Natural killer cell (primary cell): ENCODE results near the gene AASDHPPT. TPM values are rescaled to one million over a fixed set of nuclear protein-coding genes. Genes with fewer than 3 reads are reported as not detected.

Experiments used
- ATAC-seq, 3 donors: fragments of 150-1000 bp in 2 of 3; fragments of 200-7000 bp in 1 of 3; cut with Tn5 transposase; 1 replicate in 1 of 3; 2 replicates in 2 of 3; pipeline ENCODE4 v1.10.0; 2021; ENCODE audit warnings: mild to moderate bottlenecking in 2 of 3, moderate library complexity in 2 of 3
- DNase-seq, 2 donors: peaks; one replicate each; pipeline versions ENCODE4 v3.0.0 to v3.0.0-alpha.2; 2013 to 2021; ENCODE audit warnings: mixed read lengths in 1 of 2
- H3K27ac ChIP-seq: one replicate; pipeline ENCODE4 v1.5.1; 2013; ENCODE audit warnings: mild to moderate bottlenecking, low read length
- H3K27me3 ChIP-seq: one replicate; pipeline ENCODE4 v1.6.1; 2013; ENCODE audit warnings: low read length; ENCODE audit not compliant: control insufficient read depth, insufficient read depth
- H3K36me3 ChIP-seq: one replicate; pipeline ENCODE4 v1.6.1; 2013; ENCODE audit warnings: low read length; ENCODE audit not compliant: control insufficient read depth, insufficient read depth
- H3K4me1 ChIP-seq: one replicate; pipeline ENCODE4 v1.6.1; 2013; ENCODE audit warnings: low read length; ENCODE audit not compliant: control insufficient read depth, insufficient read depth
- H3K4me3 ChIP-seq: one replicate; pipeline ENCODE4 v1.5.1; 2013; ENCODE audit warnings: low read length
- H3K9me3 ChIP-seq: one replicate; pipeline ENCODE4 v1.6.1; 2013; ENCODE audit warnings: low read length; ENCODE audit not compliant: control insufficient read depth, insufficient read depth
- H3K27ac Mint-ChIP-seq, 2 donors: one replicate each; pipeline ENCODE4 v1.8.0; 2022; ENCODE audit warnings: mild to moderate bottlenecking in 2 of 2, mixed read lengths in 2 of 2, moderate library complexity in 1 of 2
- H3K27me3 Mint-ChIP-seq, 2 donors: one replicate each; pipeline ENCODE4 v1.8.0; 2022; ENCODE audit warnings: low read depth in 2 of 2, mixed read lengths in 2 of 2
- H3K36me3 Mint-ChIP-seq: one replicate; pipeline ENCODE4 v1.8.0; 2022; ENCODE audit warnings: mixed read lengths
- H3K4me1 Mint-ChIP-seq, 2 donors: one replicate each; pipeline ENCODE4 v1.8.0; 2022; ENCODE audit warnings: mixed read lengths in 2 of 2
- H3K4me3 Mint-ChIP-seq: one replicate; pipeline ENCODE4 v1.8.0; 2022; ENCODE audit warnings: mild to moderate bottlenecking, moderate library complexity, mixed read lengths
- H3K9me3 Mint-ChIP-seq, 2 donors: one replicate each; pipeline ENCODE4 v1.8.0; 2022; ENCODE audit warnings: mixed read lengths in 2 of 2
- CTCF ChIP-seq: fragments of 200-600 bp; IDR thresholded peaks from one replicate; pipeline ENCODE4 v1.8.0; 2022; ENCODE audit warnings: antibody characterized with exemption
- WGBS: methylation state at CpG from one replicate; pipeline ENCODE4 v1.1.7; 2013; ENCODE audit warnings: missing lambda C conversion rate; ENCODE audit not compliant: insufficient coverage; 5-methylcytosine and 5-hydroxymethylcytosine counted together
- intact Hi-C: fragments of 100-400 bp; cut with micrococcal nuclease; formaldehyde crosslinking; loops from one replicate; pipeline ENCODE4 v1.14.2; 2022
- total RNA-seq, 4 donors: library from RNA; stranded (reverse); fragments of 120-200 nt in 1 of 4; gene quantifications; one replicate each; pipeline versions ENCODE4 v1.2.3 to v1.2.4, GENCODE V29; 2013 to 2022

The AASDHPPT gene
- total RNA-seq, 3 donors from 2014 or later (not counting 1 experiment from before 2014, with no cell fraction given) = 18.7 to 30.6 (median 23.9) TPM

DNA sequence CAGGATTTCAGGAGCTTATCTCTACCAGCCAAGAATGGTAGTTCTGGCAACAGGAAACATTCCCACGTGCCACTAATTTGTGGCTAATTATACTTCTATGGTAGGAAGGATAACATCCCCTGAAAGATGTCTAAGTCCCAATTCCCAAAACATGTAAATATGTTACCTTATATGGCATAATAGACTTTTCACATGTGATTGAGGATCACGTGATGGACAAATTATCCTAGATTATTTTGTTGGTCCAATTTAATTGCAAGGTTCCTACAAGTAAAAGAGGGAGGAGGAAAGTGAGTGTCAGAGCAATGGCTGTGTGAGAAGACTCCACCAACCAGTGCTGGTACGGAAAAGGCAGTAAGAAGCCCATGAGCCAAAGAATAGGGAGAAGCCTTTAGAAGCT lies 45.5 kb upstream of the AASDHPPT start:
- no peaks in the 10 kb centered on the region for H3K36me3 Mint-ChIP-seq
- H3K4me3 ChIP-seq = no peak overlapping the region
- H3K27ac Mint-ChIP-seq = no peak overlapping the region
- peaks cover 29 to 52% of the 10 kb centered on the region in 2 donors for H3K27me3 Mint-ChIP-seq
- no peak overlapping the region for H3K4me3 Mint-ChIP-seq
- H3K27ac ChIP-seq = no peak overlapping the region
- no peaks in the 10 kb centered on the region for H3K9me3 ChIP-seq
- H3K4me1 ChIP-seq = no peaks in the 10 kb centered on the region
- no peaks in the 10 kb centered on the region for H3K36me3 ChIP-seq
- WGBS = 91% methylated on average over 2 of the region's 3 CpGs
- no peaks in the 10 kb centered on the region for H3K9me3 Mint-ChIP-seq
- intact Hi-C loops = no loop called here
- no peaks in the 10 kb centered on the region for H3K4me1 Mint-ChIP-seq
- DNase-seq (no peak), ATAC-seq (no peak)
- H3K27me3 ChIP-seq = peaks cover 6% of the 10 kb centered on the region
- TF ChIP-seq CTCF = no peak

- Histone ChIP-seq H3K36me3 (no peaks in the 10 kb centered on the region), H3K27ac (no peak overlapping the region), H3K27me3 (peaks cover 6% of the 10 kb centered on the region), H3K4me1 (no peaks in the 10 kb centered on the region), H3K4me3 (no peak overlapping the region), H3K9me3 (no peaks in the 10 kb centered on the region)
- H3K4me3 Mint-ChIP-seq = no peak overlapping the region
- TF ChIP-seq CTCF = no peak
- H3K9me3 Mint-ChIP-seq = no peaks in the 10 kb centered on the region
- intact Hi-C loops = no loop called here
- peaks cover 29 to 51% of the 10 kb centered on the region in 2 donors for H3K27me3 Mint-ChIP-seq
- no peak overlapping the region for H3K27ac Mint-ChIP-seq
- ATAC-seq (no peak), DNase-seq (no peak)
- no peaks in the 10 kb centered on the region for H3K36me3 Mint-ChIP-seq
- WGBS = 60% methylated on average over 2 of the region's 2 CpGs
- no peaks in the 10 kb centered on the region for H3K4me1 Mint-ChIP-seq
These were observed 44.6 kb upstream of the AASDHPPT start for GRCh38 chr11:106032861-106033260.

DNA sequence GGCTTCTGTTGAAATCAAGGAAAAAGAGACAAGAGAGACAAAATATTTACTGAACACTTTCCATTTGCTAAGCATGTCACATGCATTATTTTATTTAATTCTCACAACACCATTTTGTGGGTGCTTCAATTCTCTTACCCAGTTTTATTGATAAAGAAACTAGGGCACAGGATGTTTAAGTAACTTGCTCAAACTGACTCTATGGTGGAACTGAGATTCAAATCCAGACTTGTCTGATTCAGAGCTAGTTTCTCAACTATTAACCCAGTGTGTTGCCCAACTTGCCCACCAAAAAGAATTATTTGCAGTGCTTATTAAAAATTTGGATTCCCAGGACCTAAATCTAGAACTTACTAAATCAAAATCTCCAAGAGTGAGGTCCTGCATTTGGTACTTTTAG lies 33.9 kb upstream of the AASDHPPT start:
- Mint-ChIP-seq H3K36me3 (no peaks in the 10 kb centered on the region), H3K27ac (no peak overlapping the region), H3K4me1 (no peaks in the 10 kb centered on the region), H3K9me3 (no peaks in the 10 kb centered on the region), H3K4me3 (no peak overlapping the region), H3K27me3 (peaks cover 23 to 31% of the 10 kb centered on the region in 2 donors)
- H3K9me3 ChIP-seq = no peaks in the 10 kb centered on the region
- H3K4me3 ChIP-seq = no peak overlapping the region
- intact Hi-C loops = no loop called here
- DNase-seq (no peak), ATAC-seq (no peak)
- TF ChIP-seq CTCF = no peak
- H3K27me3 ChIP-seq = no peaks in the 10 kb centered on the region
- H3K36me3 ChIP-seq = no peaks in the 10 kb centered on the region
- H3K27ac ChIP-seq = no peak overlapping the region
- no peaks in the 10 kb centered on the region for H3K4me1 ChIP-seq

- H3K27ac ChIP-seq = no peak overlapping the region
- ATAC-seq (no peak), DNase-seq (no peak)
- no peak for TF ChIP-seq CTCF
- H3K27me3 Mint-ChIP-seq = peaks cover 15 to 18% of the 10 kb centered on the region in 2 donors
- no peak overlapping the region for H3K4me3 ChIP-seq
- H3K36me3 ChIP-seq = no peaks in the 10 kb centered on the region
- H3K27ac Mint-ChIP-seq = no peak overlapping the region
- H3K27me3 ChIP-seq = no peaks in the 10 kb centered on the region
- no peaks in the 10 kb centered on the region for H3K9me3 Mint-ChIP-seq
- no peaks in the 10 kb centered on the region for H3K4me1 ChIP-seq
- H3K4me1 Mint-ChIP-seq = no peaks in the 10 kb centered on the region
- intact Hi-C loops = no loop called here
- no peaks in the 10 kb centered on the region for H3K36me3 Mint-ChIP-seq
- no peaks in the 10 kb centered on the region for H3K9me3 ChIP-seq
- no peak overlapping the region for H3K4me3 Mint-ChIP-seq
These were observed 29.8 kb upstream of the AASDHPPT start for GRCh38 chr11:106047631-106048030.
